Astrocyte (in vitro differentiated cells and primary cell): ENCODE measurements around the gene GRIK3. TPM values are rescaled to one million over a fixed set of nuclear protein-coding genes. Genes with fewer than 3 reads are reported as not detected.

Experiments
- DNase-seq: peaks from one replicate; pipeline ENCODE4 v3.0.0-alpha.2; 2010; ENCODE audit warnings: low read depth
- FAIRE-seq: peaks from 2 replicates; lab custom pipeline; 2011; peaks lifted over from hg19 to GRCh38; lab: Jason Lieb, UNC
- H2AFZ ChIP-seq: 2 replicates; pipeline ENCODE4 v1.6.0; 2012; ENCODE audit warnings: low read depth, low read length, inconsistent platforms
- H3K27ac ChIP-seq: 2 replicates; pipeline ENCODE4 v1.5.1; 2011; ENCODE audit warnings: low read depth, low read length, inconsistent platforms
- H3K27me3 ChIP-seq: 2 replicates; pipeline ENCODE4 v1.6.0; 2011; ENCODE audit warnings: low read length, inconsistent platforms; ENCODE audit not compliant: insufficient read depth
- H3K36me3 ChIP-seq: 2 replicates; pipeline ENCODE4 v1.5.1; 2011; ENCODE audit warnings: low read length, inconsistent platforms; ENCODE audit not compliant: insufficient read depth
- H3K4me1 ChIP-seq: 2 replicates; pipeline ENCODE4 v1.5.1; 2011; ENCODE audit warnings: low read length, inconsistent platforms; ENCODE audit not compliant: insufficient read depth
- H3K4me2 ChIP-seq: 2 replicates; pipeline ENCODE4 v1.6.0; 2012; ENCODE audit warnings: low read length, inconsistent platforms
- H3K4me3 ChIP-seq: 2 replicates; pipeline ENCODE4 v1.5.1; 2011; ENCODE audit warnings: low read depth, mild to moderate bottlenecking, low read length, inconsistent platforms; ENCODE audit not compliant: insufficient read depth
- H3K79me2 ChIP-seq: 2 replicates; pipeline ENCODE4 v1.6.0; 2012; ENCODE audit warnings: mild to moderate bottlenecking, low read length, inconsistent platforms; ENCODE audit not compliant: insufficient read depth
- H3K9ac ChIP-seq: 2 replicates; pipeline ENCODE4 v1.6.0; 2012; ENCODE audit warnings: mild to moderate bottlenecking, low read length, inconsistent platforms
- H3K9me3 ChIP-seq: 2 replicates; pipeline ENCODE4 v1.5.1; 2012; ENCODE audit warnings: low read depth, mild to moderate bottlenecking, low read length, inconsistent platforms; ENCODE audit not compliant: insufficient read depth
- H4K20me1 ChIP-seq: 2 replicates; pipeline ENCODE4 v1.6.0; 2012; ENCODE audit warnings: low read length, inconsistent platforms; ENCODE audit not compliant: insufficient read depth
- H3K27ac Mint-ChIP-seq: one replicate; pipeline ENCODE4 v1.8.0; 2021; ENCODE audit warnings: mild to moderate bottlenecking, mixed read lengths; ENCODE audit not compliant: unreplicated experiment
- H3K27me3 Mint-ChIP-seq: one replicate; pipeline ENCODE4 v1.8.0; 2021; ENCODE audit warnings: low read depth, mixed read lengths; ENCODE audit not compliant: unreplicated experiment
- H3K36me3 Mint-ChIP-seq: one replicate; pipeline ENCODE4 v1.8.0; 2021; ENCODE audit warnings: low read depth, mixed read lengths; ENCODE audit not compliant: unreplicated experiment
- H3K4me1 Mint-ChIP-seq: one replicate; pipeline ENCODE4 v1.8.0; 2021; ENCODE audit warnings: low read depth, mixed read lengths; ENCODE audit not compliant: unreplicated experiment
- H3K4me3 Mint-ChIP-seq: one replicate; pipeline ENCODE4 v1.8.0; 2021; ENCODE audit warnings: mild to moderate bottlenecking, moderate library complexity, mixed read lengths; ENCODE audit not compliant: unreplicated experiment
- H3K9me3 Mint-ChIP-seq: one replicate; pipeline ENCODE4 v1.8.0; 2021; ENCODE audit warnings: mild to moderate bottlenecking, mixed read lengths; ENCODE audit not compliant: unreplicated experiment
- CTCF ChIP-seq: IDR thresholded peaks from 2 replicates; pipeline ENCODE4 v1.5.1; 2011; ENCODE audit warnings: low read depth, mild to moderate bottlenecking, inconsistent platforms, low read length, moderate library complexity; ENCODE audit not compliant: insufficient read depth
- EZH2 ChIP-seq: IDR thresholded peaks from 2 replicates; pipeline ENCODE4 v1.6.1; 2012; ENCODE audit warnings: mild to moderate bottlenecking, low read length, inconsistent platforms; ENCODE audit not compliant: insufficient read depth
- total RNA-seq: library from RNA; stranded (reverse); gene quantifications from 2 replicates; pipeline ENCODE4 v1.2.1, GENCODE V29; 2021

GRIK3 gene
- total RNA-seq, 1 donor from 2014 or later: 0.16 TPM

DNA sequence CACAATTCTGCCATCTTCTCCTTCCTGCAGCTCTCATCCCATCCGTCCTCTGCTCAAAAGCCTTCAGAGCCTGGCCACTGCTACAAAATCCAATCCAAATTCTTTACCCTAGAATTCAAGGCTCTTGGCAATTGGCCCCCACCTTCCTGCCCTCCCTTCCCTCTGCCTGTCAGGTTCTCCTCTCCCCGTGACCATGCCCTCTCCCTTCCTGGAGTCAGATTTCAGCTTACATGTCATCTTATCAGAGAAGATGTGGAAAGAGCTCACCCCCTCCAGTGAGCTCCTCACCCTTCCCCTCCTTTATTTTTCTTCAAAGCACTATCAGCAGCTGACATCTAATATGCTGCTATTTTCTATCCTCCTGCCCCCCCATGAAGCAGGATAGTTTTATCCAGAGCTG, 86.9 kb downstream of the GRIK3 start:
- Histone ChIP-seq H3K36me3 (no peaks in the 10 kb centered on the region), H4K20me1 (no peaks in the 10 kb centered on the region), H3K4me3 (no peak overlapping the region), H3K4me2 (no peak overlapping the region), H3K4me1 (no peaks in the 10 kb centered on the region), H3K27ac (no peak overlapping the region), H3K79me2 (no peaks in the 10 kb centered on the region), H3K27me3 (no peaks in the 10 kb centered on the region), H3K9ac (no peak overlapping the region), H3K9me3 (no peaks in the 10 kb centered on the region), H2AFZ (no peak overlapping the region)
- Mint-ChIP-seq H3K36me3 (no peaks in the 10 kb centered on the region), H3K4me1 (no peaks in the 10 kb centered on the region), H3K27ac (peak overlapping the region; percentile 19), H3K4me3 (no peak overlapping the region), H3K27me3 (peaks cover 71% of the 10 kb centered on the region), H3K9me3 (no peaks in the 10 kb centered on the region)
- no peak for DNase-seq
- TF ChIP-seq EZH2 (no peak), CTCF (no peak)
- no peak for FAIRE-seq

DNA sequence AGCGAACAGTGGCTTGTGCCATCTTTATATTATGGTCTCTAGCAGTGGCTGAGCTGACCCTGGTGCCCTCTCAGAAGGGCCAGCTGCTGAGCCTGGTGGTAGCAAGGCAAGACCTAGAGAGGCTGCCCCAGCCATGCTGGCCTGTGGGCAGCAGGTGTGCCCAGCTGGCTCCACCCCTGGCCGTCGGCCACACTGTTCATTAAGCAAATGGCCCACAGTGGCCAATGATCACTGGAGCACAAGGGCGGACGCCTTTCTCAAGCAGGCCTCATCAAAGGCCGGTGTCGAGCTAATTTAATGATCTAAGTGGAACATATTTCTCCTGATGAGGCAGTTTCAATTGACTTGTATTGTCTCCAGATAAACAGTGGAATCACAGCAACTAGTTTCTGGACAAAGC, 89.4 kb downstream of the GRIK3 start:
- Histone ChIP-seq H3K4me3 (no peak overlapping the region), H3K9me3 (no peaks in the 10 kb centered on the region), H4K20me1 (no peaks in the 10 kb centered on the region), H3K27me3 (no peaks in the 10 kb centered on the region), H3K79me2 (no peaks in the 10 kb centered on the region), H3K4me2 (no peak overlapping the region), H3K36me3 (no peaks in the 10 kb centered on the region), H3K4me1 (no peaks in the 10 kb centered on the region), H2AFZ (no peak overlapping the region), H3K27ac (no peak overlapping the region), H3K9ac (no peak overlapping the region)
- DNase-seq: no peak
- H3K4me3 Mint-ChIP-seq: no peak overlapping the region
- FAIRE-seq: no peak
- TF ChIP-seq CTCF (no peak), EZH2 (no peak)
- peaks cover 65% of the 10 kb centered on the region for H3K27me3 Mint-ChIP-seq
- no peaks in the 10 kb centered on the region for H3K4me1 Mint-ChIP-seq
- H3K9me3 Mint-ChIP-seq: no peaks in the 10 kb centered on the region
- no peak overlapping the region for H3K27ac Mint-ChIP-seq
- H3K36me3 Mint-ChIP-seq: no peaks in the 10 kb centered on the region

- H3K27me3 ChIP-seq: no peaks in the 10 kb centered on the region
- no peaks in the 10 kb centered on the region for H3K9me3 Mint-ChIP-seq
- no peaks in the 10 kb centered on the region for H3K9me3 ChIP-seq
- peaks cover 67% of the 10 kb centered on the region for H3K27me3 Mint-ChIP-seq
- no peak overlapping the region for H3K4me3 ChIP-seq
- TF ChIP-seq CTCF (no peak), EZH2 (no peak)
- no peaks in the 10 kb centered on the region for H3K79me2 ChIP-seq
- H3K4me2 ChIP-seq: no peak overlapping the region
- H3K4me1 Mint-ChIP-seq: no peaks in the 10 kb centered on the region
- no peak for FAIRE-seq
- DNase-seq: no peak
- H2AFZ ChIP-seq: no peak overlapping the region
- no peaks in the 10 kb centered on the region for H3K4me1 ChIP-seq
- H3K4me3 Mint-ChIP-seq: no peak overlapping the region
- H3K36me3 Mint-ChIP-seq: no peaks in the 10 kb centered on the region
- H3K9ac ChIP-seq: no peak overlapping the region
- H3K36me3 ChIP-seq: no peaks in the 10 kb centered on the region
- H4K20me1 ChIP-seq: no peaks in the 10 kb centered on the region
- no peak overlapping the region for H3K27ac ChIP-seq
- H3K27ac Mint-ChIP-seq: no peak overlapping the region
These were observed 92.2 kb downstream of the GRIK3 start for GRCh38 chr1:36942148-36942547.
